WTC11 (cell line): Measurements from ENCODE around the gene SLC38A1. TPM values are rescaled to one million over a fixed set of nuclear protein-coding genes. Genes with fewer than 3 reads are reported as not detected.

ENCODE experiments used
- ATAC-seq: fragments of 200-7000 bp; cut with Tn5 transposase; 2 replicates; pipeline ENCODE4 v1.10.0; 2021; ENCODE audit warnings: mild to moderate bottlenecking, moderate library complexity
- CTCF ChIA-PET: fragments of 300-600 bp; sonication (Branson Sonifier 250); formaldehyde crosslinking; loops from one replicate; lab custom pipeline; 2021; ENCODE audit warnings: antibody characterized with exemption; lab: Charles Lee
- POLR2A ChIA-PET: fragments of 350-600 bp; sonication (Branson Sonifier 250); formaldehyde crosslinking; loops from one replicate; lab custom pipeline; 2021; ENCODE audit warnings: antibody characterized with exemption; lab: Charles Lee
- DNase-seq: peaks from one replicate; pipeline ENCODE4 v3.0.0; 2021; ENCODE audit warnings: low spot score
- H3K27ac Mint-ChIP-seq: 2 replicates; pipeline ENCODE4 v1.8.0; 2021; ENCODE audit warnings: mixed read lengths
- H3K27me3 Mint-ChIP-seq: 2 replicates; pipeline ENCODE4 v1.8.0; 2021; ENCODE audit warnings: low read depth, mild to moderate bottlenecking, moderate library complexity, mixed read lengths
- H3K36me3 Mint-ChIP-seq: 2 replicates; pipeline ENCODE4 v1.8.0; 2021; ENCODE audit warnings: mixed read lengths
- H3K4me1 Mint-ChIP-seq: 2 replicates; pipeline ENCODE4 v1.8.0; 2022; ENCODE audit warnings: mixed read lengths
- H3K4me3 Mint-ChIP-seq: 2 replicates; pipeline ENCODE4 v1.8.0; 2021; ENCODE audit warnings: mild to moderate bottlenecking, moderate library complexity, mixed read lengths
- H3K9me3 Mint-ChIP-seq: 2 replicates; pipeline ENCODE4 v1.8.0; 2021; ENCODE audit warnings: mixed read lengths
- ATF1 ChIP-seq: sonication (generic); formaldehyde crosslinking; IDR thresholded peaks from 2 replicates; pipeline ENCODE4 v1.8.1; 2023; ENCODE audit warnings: mild to moderate bottlenecking, moderate library complexity, missing genetic modification reagents
- CREB1 ChIP-seq: sonication (generic); formaldehyde crosslinking; IDR thresholded peaks from 2 replicates; pipeline ENCODE4 v1.8.0; 2023; ENCODE audit warnings: mild to moderate bottlenecking, missing genetic modification reagents
- GABPB1 ChIP-seq: sonication (generic); formaldehyde crosslinking; IDR thresholded peaks from 2 replicates; pipeline ENCODE4 v1.8.1; 2023; ENCODE audit warnings: mild to moderate bottlenecking, missing genetic modification reagents
- GTF2I ChIP-seq: fragments of 250-450 bp; sonication (Bioruptor Pico); conservative IDR thresholded peaks from 2 replicates; pipeline ENCODE4 v1.4.0; 2021; ENCODE audit warnings: mild to moderate bottlenecking
- HMGA2 ChIP-seq: fragments of 250-450 bp; sonication (Bioruptor Pico); IDR thresholded peaks from 2 replicates; pipeline ENCODE4 v1.4.0; 2021; ENCODE audit warnings: mild to moderate bottlenecking, moderate library complexity
- IRF2 ChIP-seq: sonication (generic); formaldehyde crosslinking; IDR thresholded peaks from 2 replicates; pipeline ENCODE4 v1.8.0; 2022; ENCODE audit warnings: low read depth, missing genetic modification reagents, borderline replicate concordance
- NFYB ChIP-seq: sonication (generic); formaldehyde crosslinking; conservative IDR thresholded peaks from 2 replicates; pipeline ENCODE4 v1.8.0; 2022; ENCODE audit warnings: low read depth, missing genetic modification reagents
- NR3C1 ChIP-seq: sonication (generic); formaldehyde crosslinking; conservative IDR thresholded peaks from 2 replicates; pipeline ENCODE4 v1.8.1; 2023; ENCODE audit warnings: low read depth, mild to moderate bottlenecking, missing genetic modification reagents
- RORB ChIP-seq: fragments of 250-450 bp; sonication (Bioruptor Pico); IDR thresholded peaks from 2 replicates; pipeline ENCODE4 v1.9.0; 2021; ENCODE audit warnings: mild to moderate bottlenecking
- SMAD4 ChIP-seq: sonication (generic); formaldehyde crosslinking; IDR thresholded peaks from 2 replicates; pipeline ENCODE4 v1.8.0; 2022; ENCODE audit warnings: mild to moderate bottlenecking, missing genetic modification reagents
- ZNF138 ChIP-seq: sonication (generic); formaldehyde crosslinking; conservative IDR thresholded peaks from 2 replicates; pipeline ENCODE4 v1.8.1; 2022; ENCODE audit warnings: mild to moderate bottlenecking, moderate library complexity, missing genetic modification reagents
- ZNF219 ChIP-seq: sonication (generic); formaldehyde crosslinking; IDR thresholded peaks from 2 replicates; pipeline ENCODE4 v1.8.0; 2023; ENCODE audit warnings: missing genetic modification reagents, mild to moderate bottlenecking, borderline replicate concordance
- ZNF263 ChIP-seq: sonication (generic); formaldehyde crosslinking; IDR thresholded peaks from 2 replicates; pipeline ENCODE4 v1.8.1; 2022; ENCODE audit warnings: low read depth, mild to moderate bottlenecking, moderate library complexity, missing genetic modification reagents
- total RNA-seq: library from RNA; stranded (reverse); gene quantifications from 3 replicates; pipeline ENCODE4 v1.2.3, GENCODE V29; 2021
- TF ChIP-seq, protein P1 (sequence below): fragments of 250-450 bp; sonication (Bioruptor Pico); IDR thresholded peaks from 2 replicates; pipeline ENCODE4 v1.9.0; 2021; ENCODE audit warnings: mild to moderate bottlenecking, borderline replicate concordance
- TF ChIP-seq, protein P2 (sequence below): sonication (generic); formaldehyde crosslinking; IDR thresholded peaks from 2 replicates; pipeline ENCODE4 v1.8.0; 2023; ENCODE audit warnings: missing genetic modification reagents, mild to moderate bottlenecking, borderline replicate concordance
- TF ChIP-seq, protein P3 (sequence below): sonication (generic); formaldehyde crosslinking; IDR thresholded peaks from 2 replicates; pipeline ENCODE4 v1.8.1; 2022; ENCODE audit warnings: mild to moderate bottlenecking, moderate library complexity, missing genetic modification reagents
- TF ChIP-seq, protein P4 (sequence below): fragments of 250-450 bp; sonication (Bioruptor Pico); IDR thresholded peaks from 2 replicates; pipeline ENCODE4 v1.9.0; 2021; ENCODE audit warnings: mild to moderate bottlenecking
- TF ChIP-seq, protein P5 (sequence below): sonication (generic); formaldehyde crosslinking; conservative IDR thresholded peaks from 2 replicates; pipeline ENCODE4 v1.8.1; 2023; ENCODE audit warnings: mild to moderate bottlenecking, low read depth, missing genetic modification reagents, moderate library complexity

The SLC38A1 gene
- total RNA-seq, 1 experiment from 2014 or later, result 179 TPM

DNA sequence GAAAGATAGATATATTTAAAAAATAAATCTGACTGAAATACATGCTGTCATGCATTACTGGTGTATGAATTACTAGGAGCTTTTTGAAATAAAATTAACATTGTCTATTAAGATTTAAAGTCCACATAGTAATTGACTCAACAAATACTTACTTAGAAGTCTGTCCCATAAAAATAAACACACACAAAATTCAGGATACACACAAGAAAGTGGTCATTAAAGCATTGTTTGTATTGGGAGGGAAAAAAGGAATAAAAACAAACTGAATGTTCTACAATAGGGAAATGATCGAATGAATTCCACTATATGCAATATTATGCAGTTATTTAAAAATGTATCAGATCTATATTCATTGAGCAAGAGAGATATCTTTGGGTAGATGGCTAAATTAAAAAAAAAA is 118.9 kb downstream of the SLC38A1 start:
- POLR2A ChIA-PET, result interaction anchor here (0.6 to 0.7 kb wide), 2 partner anchors 25 to 26 kb away, joined by 3 read pairs; no protein-coding TSS in a partner anchor
- CTCF ChIA-PET, result interaction anchor here (0.6 kb wide), 1 partner anchor 25 kb away, joined by 3 read pairs; no protein-coding TSS in a partner anchor
- H3K27ac Mint-ChIP-seq, result no peak overlapping the region

More for the DNA sequence above, 118.9 kb downstream of the SLC38A1 start:
- Mint-ChIP-seq H3K9me3 (no peaks in the 10 kb centered on the region), H3K4me1 (peaks cover 8% of the 10 kb centered on the region), H3K27me3 (no peaks in the 10 kb centered on the region), H3K36me3 (no peaks in the 10 kb centered on the region), H3K4me3 (no peak overlapping the region)
- TF ChIP-seq, protein P1, sequence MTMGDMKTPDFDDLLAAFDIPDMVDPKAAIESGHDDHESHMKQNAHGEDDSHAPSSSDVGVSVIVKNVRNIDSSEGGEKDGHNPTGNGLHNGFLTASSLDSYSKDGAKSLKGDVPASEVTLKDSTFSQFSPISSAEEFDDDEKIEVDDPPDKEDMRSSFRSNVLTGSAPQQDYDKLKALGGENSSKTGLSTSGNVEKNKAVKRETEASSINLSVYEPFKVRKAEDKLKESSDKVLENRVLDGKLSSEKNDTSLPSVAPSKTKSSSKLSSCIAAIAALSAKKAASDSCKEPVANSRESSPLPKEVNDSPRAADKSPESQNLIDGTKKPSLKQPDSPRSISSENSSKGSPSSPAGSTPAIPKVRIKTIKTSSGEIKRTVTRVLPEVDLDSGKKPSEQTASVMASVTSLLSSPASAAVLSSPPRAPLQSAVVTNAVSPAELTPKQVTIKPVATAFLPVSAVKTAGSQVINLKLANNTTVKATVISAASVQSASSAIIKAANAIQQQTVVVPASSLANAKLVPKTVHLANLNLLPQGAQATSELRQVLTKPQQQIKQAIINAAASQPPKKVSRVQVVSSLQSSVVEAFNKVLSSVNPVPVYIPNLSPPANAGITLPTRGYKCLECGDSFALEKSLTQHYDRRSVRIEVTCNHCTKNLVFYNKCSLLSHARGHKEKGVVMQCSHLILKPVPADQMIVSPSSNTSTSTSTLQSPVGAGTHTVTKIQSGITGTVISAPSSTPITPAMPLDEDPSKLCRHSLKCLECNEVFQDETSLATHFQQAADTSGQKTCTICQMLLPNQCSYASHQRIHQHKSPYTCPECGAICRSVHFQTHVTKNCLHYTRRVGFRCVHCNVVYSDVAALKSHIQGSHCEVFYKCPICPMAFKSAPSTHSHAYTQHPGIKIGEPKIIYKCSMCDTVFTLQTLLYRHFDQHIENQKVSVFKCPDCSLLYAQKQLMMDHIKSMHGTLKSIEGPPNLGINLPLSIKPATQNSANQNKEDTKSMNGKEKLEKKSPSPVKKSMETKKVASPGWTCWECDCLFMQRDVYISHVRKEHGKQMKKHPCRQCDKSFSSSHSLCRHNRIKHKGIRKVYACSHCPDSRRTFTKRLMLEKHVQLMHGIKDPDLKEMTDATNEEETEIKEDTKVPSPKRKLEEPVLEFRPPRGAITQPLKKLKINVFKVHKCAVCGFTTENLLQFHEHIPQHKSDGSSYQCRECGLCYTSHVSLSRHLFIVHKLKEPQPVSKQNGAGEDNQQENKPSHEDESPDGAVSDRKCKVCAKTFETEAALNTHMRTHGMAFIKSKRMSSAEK, result no peak
- TF ChIP-seq, protein P2, sequence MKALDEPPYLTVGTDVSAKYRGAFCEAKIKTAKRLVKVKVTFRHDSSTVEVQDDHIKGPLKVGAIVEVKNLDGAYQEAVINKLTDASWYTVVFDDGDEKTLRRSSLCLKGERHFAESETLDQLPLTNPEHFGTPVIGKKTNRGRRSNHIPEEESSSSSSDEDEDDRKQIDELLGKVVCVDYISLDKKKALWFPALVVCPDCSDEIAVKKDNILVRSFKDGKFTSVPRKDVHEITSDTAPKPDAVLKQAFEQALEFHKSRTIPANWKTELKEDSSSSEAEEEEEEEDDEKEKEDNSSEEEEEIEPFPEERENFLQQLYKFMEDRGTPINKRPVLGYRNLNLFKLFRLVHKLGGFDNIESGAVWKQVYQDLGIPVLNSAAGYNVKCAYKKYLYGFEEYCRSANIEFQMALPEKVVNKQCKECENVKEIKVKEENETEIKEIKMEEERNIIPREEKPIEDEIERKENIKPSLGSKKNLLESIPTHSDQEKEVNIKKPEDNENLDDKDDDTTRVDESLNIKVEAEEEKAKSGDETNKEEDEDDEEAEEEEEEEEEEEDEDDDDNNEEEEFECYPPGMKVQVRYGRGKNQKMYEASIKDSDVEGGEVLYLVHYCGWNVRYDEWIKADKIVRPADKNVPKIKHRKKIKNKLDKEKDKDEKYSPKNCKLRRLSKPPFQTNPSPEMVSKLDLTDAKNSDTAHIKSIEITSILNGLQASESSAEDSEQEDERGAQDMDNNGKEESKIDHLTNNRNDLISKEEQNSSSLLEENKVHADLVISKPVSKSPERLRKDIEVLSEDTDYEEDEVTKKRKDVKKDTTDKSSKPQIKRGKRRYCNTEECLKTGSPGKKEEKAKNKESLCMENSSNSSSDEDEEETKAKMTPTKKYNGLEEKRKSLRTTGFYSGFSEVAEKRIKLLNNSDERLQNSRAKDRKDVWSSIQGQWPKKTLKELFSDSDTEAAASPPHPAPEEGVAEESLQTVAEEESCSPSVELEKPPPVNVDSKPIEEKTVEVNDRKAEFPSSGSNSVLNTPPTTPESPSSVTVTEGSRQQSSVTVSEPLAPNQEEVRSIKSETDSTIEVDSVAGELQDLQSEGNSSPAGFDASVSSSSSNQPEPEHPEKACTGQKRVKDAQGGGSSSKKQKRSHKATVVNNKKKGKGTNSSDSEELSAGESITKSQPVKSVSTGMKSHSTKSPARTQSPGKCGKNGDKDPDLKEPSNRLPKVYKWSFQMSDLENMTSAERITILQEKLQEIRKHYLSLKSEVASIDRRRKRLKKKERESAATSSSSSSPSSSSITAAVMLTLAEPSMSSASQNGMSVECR (CRISPR knock-in tag), result no peak
- no peak for TF ChIP-seq CREB1 (CRISPR knock-in tag)
- no peak for TF ChIP-seq ZNF219 (CRISPR knock-in tag)
- TF ChIP-seq ZNF138 (CRISPR knock-in tag), result no peak
- TF ChIP-seq ATF1 (CRISPR knock-in tag), result no peak
- TF ChIP-seq RORB (CRISPR knock-in tag), result no peak
- no peak for TF ChIP-seq GTF2I (CRISPR knock-in tag)
- TF ChIP-seq SMAD4, result no peak
- no peak for TF ChIP-seq ZNF263 (CRISPR knock-in tag)
- no peak for TF ChIP-seq HMGA2 (CRISPR knock-in tag)
- TF ChIP-seq NFYB, result no peak
- TF ChIP-seq, protein P3, sequence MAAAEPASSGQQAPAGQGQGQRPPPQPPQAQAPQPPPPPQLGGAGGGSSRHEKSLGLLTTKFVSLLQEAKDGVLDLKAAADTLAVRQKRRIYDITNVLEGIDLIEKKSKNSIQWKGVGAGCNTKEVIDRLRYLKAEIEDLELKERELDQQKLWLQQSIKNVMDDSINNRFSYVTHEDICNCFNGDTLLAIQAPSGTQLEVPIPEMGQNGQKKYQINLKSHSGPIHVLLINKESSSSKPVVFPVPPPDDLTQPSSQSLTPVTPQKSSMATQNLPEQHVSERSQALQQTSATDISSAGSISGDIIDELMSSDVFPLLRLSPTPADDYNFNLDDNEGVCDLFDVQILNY (CRISPR knock-in tag), result no peak
- TF ChIP-seq IRF2 (CRISPR knock-in tag), result no peak
- no peak for TF ChIP-seq GABPB1 (CRISPR knock-in tag)
- TF ChIP-seq, protein P4, sequence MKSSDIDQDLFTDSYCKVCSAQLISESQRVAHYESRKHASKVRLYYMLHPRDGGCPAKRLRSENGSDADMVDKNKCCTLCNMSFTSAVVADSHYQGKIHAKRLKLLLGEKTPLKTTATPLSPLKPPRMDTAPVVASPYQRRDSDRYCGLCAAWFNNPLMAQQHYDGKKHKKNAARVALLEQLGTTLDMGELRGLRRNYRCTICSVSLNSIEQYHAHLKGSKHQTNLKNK (CRISPR knock-in tag), result no peak
- TF ChIP-seq, protein P5, sequence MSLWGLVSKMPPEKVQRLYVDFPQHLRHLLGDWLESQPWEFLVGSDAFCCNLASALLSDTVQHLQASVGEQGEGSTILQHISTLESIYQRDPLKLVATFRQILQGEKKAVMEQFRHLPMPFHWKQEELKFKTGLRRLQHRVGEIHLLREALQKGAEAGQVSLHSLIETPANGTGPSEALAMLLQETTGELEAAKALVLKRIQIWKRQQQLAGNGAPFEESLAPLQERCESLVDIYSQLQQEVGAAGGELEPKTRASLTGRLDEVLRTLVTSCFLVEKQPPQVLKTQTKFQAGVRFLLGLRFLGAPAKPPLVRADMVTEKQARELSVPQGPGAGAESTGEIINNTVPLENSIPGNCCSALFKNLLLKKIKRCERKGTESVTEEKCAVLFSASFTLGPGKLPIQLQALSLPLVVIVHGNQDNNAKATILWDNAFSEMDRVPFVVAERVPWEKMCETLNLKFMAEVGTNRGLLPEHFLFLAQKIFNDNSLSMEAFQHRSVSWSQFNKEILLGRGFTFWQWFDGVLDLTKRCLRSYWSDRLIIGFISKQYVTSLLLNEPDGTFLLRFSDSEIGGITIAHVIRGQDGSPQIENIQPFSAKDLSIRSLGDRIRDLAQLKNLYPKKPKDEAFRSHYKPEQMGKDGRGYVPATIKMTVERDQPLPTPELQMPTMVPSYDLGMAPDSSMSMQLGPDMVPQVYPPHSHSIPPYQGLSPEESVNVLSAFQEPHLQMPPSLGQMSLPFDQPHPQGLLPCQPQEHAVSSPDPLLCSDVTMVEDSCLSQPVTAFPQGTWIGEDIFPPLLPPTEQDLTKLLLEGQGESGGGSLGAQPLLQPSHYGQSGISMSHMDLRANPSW, result no peak
- no peak for TF ChIP-seq NR3C1 (CRISPR knock-in tag)
- ATAC-seq (no peak), DNase-seq (no peak)
